Bone marrow (tissue), 2 donors: ENCODE data around the gene AHCYL1.
A peak's percentile ranks its signal among the peaks of the same experiment; 100 is the strongest.

Experiments used
- DNase-seq, 2 donors: peaks; one replicate each; lab custom pipeline; 2025; lab: John Stamatoyannopoulos, UW

Gene AHCYL1

GRCh38 chr1:110038271-110038670 lies 53.7 kb downstream of the AHCYL1 start:
- DNase-seq: no peak

- DNase-seq: no peak
Measured at GRCh38 chr1:110039641-110040040, 55.1 kb downstream of the AHCYL1 start.

GRCh38 chr1:110040548-110040947 lies 56.0 kb downstream of the AHCYL1 start:
- DNase-seq: no peak

GRCh38 chr1:110043016-110043415 lies 58.5 kb downstream of the AHCYL1 start:
- DNase-seq: no peak

- DNase-seq: no peak
Measured at GRCh38 chr1:110047463-110047862, 62.9 kb downstream of the AHCYL1 start.

DNA sequence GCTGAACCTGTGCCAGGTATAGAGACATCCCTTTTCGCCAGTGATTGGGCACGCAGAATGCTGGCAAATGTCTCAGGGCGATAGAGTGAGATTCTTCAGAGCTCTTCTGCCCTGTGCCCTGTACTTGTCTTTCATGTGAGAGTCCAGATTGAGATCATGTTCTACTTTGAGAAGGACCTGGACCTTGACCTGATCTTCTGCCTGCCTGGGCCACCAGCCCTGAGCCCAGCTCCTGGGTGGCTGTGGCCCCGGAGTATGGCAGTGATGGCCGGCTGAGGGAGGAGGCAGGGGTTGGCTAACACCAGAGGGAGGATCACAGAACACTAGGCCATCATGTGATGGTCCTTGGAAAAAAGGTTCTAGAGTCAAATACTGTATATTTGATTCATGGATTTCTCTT lies 63.7 kb downstream of the AHCYL1 start:
- DNase-seq: no peak

DNA sequence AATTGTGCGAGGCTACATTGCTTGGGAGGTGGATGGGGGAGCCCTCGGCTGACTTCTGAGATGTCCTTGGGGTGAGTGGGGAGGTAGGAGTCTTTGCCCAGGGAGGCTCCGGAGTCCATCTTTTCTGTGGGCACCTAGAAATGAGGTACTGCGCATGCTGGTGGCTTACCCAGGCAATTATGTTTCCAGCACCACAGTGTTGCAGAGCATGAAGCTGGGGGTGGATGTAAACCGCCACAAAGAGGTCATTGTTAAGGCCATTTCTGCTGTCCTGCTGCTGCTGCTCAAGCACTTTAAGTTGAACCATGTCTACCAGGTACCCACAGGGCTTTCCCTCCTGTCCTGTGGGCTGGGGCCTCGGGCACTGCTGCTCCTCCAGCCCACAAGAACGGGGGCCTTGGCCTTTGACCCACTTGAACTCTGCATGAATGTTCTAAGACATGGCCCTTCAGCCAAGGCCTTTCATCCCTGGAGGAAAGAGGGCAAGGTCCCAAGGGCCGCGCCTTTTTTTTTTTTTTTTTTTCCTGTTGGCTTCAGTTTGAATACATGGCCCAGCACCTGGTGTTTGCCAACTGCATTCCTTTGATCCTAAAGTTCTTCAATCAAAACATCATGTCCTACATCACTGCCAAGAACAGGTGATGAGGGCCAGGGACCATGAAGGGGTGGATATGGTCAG lies 64.5 kb downstream of the AHCYL1 start:
- DNase-seq: no peak

- DNase-seq: no peak
Measured at GRCh38 chr1:110049801-110050601, 65.4 kb downstream of the AHCYL1 start.

DNA sequence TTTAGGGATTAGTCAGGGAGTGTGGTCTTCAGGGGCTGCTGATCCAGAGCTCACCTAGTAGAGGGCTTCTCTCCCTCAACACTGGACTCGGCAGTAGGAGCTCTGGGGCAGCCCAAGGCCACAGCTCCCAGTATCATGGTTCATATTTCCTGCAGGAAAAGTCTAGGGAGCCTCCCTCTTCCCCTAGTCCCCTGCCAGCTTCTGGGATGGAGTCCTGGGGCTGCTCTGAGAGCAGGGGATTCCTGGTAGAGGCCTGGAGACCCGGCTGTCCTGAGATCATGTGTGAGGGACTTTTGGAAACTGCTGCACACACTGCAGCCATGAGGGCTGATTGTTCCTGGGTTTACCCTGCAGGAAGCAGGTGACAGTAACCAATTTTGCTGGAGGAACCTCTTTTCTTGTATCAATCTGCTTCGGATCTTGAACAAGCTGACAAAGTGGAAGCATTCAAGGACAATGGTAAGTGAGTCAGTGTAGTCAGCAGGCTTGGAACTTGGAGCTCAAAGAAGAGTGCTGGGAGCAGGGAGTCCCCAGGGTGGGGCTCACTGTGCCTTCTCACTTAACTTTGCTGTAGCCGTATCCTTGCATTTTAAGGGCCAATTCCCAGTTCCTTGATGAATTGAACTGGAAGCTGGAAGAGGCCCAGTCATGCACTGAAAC lies 66.2 kb downstream of the AHCYL1 start:
- no peak for DNase-seq

GRCh38 chr1:110051262-110051648 lies 66.7 kb downstream of the AHCYL1 start:
- DNase-seq: no peak

DNA sequence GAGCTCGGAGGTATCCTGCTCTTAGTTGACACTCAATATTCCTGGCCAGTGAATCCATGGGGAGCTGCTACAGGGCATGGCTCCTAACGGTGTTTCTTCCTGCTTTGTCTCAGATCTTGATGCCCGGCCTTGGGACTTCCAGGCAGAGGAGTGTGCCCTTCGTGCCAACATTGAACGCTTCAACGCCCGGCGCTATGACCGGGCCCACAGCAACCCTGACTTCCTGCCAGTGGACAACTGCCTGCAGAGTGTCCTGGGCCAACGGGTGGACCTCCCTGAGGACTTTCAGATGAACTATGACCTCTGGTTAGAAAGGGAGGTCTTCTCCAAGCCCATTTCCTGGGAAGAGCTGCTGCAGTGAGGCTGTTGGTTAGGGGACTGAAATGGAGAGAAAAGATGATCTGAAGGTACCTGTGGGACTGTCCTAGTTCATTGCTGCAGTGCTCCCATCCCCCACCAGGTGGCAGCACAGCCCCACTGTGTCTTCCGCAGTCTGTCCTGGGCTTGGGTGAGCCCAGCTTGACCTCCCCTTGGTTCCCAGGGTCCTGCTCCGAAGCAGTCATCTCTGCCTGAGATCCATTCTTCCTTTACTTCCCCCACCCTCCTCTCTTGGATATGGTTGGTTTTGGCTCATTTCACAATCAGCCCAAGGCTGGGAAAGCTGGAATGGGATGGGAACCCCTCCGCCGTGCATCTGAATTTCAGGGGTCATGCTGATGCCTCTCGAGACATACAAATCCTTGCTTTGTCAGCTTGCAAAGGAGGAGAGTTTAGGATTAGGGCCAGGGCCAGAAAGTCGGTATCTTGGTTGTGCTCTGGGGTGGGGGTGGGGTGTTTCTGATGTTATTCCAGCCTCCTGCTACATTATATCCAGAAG lies 69.2 kb downstream of the AHCYL1 start:
- peak; percentile 11 to 21 for DNase-seq

DNA sequence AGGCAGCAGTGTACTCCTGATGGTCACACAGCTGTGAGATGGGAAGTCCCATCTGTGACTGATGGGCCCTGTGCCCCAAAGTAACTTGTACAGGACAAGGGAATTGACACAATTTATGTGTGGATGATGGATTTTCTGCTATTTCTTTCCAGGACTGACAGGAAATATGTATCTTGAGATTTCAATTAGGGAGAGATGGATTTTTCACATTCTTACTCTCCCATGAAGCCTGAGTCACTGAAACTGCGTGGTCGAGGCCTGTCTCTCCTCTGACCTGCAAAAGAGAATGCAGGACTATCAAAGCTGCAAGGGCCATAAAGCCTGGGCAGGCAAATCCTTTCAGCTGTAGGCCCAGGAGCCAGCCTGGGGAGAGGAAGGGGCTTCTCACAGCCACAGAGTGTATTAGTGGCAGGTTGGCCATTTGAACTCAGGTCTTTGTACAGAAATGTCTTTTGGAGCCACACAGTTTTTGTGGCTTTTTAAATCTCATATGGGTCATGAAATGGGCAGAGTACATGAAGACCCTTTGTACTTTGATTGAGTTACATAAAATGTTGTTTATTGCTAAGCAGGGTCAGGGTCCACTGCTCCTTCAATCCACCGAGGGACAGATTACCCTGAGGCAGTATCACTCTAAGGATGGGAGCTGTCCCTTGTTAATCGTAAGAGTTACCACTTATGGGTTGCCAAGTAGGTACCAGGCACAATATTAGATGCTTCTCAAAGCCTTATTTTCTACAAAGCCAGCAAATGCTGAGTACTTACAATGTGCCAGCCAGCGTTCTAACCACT lies 71.1 kb downstream of the AHCYL1 start:
- no peak for DNase-seq

- DNase-seq: no peak
Measured at GRCh38 chr1:110056285-110056683, 71.7 kb downstream of the AHCYL1 start.

DNA sequence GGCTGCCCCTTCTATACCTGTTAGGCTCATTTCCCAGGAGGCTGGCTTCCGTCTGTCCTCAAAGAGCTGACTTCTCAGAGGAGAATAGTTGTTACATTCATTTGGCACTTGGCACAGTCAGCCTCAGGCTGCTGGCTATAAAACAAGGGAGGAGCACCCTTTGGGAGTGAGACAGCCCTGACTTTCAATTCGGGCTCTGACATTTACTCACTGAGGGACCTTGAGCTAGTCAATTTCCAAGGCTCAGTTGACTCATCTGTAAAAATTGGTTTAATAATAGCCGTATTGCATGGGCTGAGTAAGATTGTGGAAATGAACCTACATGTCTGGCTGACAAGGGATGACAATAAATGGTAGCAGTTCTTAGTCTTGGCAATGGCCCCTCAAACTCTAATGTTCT lies 72.2 kb downstream of the AHCYL1 start:
- DNase-seq: no peak

GRCh38 chr1:110057963-110058518 lies 73.5 kb downstream of the AHCYL1 start:
- no peak for DNase-seq

GRCh38 chr1:110058591-110058990 lies 74.0 kb downstream of the AHCYL1 start:
- DNase-seq: no peak

DNA sequence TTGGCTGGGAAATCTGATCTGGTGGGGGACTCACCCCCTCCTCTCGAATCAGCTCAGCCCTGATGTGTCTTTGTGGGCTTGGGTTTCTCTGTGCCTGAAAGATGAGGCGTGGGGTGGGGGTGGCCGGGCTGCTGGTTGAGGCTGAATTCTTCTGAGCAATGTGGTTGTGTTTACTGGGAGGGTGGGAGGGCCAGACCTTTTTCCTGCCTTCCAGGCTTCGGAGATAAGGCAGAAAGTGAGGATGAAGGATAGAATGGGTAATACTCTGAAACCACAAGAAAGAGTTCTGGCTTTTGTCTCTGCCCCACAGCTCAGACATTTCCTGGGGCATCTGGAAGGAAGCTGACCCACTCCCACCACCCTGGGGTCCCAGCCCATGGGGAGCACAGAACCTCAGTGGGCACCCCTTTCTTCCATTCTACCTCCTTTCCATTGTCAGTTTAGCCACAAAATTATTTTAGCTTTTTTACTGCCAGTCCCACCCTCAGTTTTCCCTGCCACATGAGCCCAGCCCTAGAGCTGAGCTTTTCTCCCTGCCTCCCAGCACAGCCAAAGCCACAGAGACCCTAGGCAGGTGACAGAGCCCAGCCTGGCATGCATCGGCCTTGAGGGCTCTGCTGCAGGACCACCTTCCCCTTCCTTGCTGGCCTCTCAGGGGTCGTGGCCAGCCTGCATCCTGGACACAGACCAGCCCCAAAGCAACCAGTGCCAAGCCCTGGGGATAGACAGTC lies 74.7 kb downstream of the AHCYL1 start:
- DNase-seq: no peak

DNA sequence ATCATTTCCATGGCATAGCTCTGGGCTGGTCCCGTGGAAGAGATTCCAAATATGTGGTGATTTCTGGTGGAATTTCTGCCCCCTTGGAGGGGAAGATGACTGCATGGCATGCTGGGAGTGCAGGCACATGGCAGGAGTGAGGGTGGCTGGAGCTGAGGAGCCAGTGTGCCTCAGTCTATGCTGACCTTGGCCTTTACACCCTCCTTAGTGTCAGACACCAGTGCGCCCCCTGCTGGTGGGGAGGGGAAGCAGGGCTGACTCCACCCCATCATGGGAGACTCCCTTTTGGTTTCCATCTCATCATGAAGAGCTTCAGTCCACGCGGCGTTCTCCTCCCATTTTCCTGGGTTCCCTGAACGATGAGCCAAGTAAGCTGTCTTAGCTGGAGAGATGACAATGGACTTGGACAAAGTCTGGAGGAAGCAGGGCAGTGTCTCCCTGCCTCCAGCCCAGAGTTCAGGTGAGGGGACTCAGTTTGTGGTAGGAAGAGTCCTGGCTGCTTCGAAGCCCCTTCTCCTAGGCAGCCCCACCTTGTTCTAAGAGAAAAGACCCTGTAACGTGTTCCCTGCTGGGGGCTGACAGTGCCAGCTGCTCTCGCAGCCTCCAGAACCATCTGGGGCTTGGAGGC lies 75.6 kb downstream of the AHCYL1 start:
- peak; percentile 12 to 15 for DNase-seq

DNA sequence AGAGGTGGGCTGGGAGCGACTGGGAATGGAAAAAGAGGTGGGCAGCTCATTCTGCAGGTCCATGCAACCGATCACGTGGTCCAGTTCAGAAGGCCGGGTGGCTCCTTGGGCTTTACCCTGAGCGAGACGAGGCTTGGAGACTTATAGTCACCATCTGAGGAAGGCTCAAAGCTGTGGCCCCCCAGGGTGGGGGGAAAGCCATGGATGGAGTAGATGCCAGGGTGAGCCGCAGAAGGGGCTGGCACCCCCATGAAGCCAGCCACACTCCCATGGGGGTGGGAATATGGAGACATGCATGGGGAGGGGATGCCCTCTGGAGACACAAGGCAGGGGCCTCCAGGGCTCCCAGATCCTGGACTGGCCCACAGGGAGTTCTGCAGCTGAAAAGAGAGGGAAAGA lies 76.1 kb downstream of the AHCYL1 start:
- DNase-seq: no peak

DNA sequence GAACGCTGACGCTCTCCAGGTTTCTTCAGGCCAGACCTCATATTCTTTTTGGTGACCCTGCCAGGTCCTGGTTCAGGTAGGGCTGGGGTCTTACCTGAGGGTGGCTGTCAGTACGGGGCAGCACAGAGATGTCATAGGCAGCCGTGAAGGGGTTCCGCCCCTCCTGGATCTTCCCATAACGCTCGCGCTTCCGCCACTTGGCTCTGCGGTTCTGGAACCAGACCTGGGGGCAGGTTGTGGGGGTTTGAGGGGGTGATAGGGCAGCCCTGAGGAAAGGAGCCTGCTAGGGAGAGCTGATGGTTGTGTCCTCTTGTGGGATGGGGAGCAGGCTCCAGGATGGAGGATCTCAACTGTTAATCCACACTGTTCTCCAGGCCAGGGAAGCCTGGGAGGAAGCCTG lies 76.8 kb downstream of the AHCYL1 start:
- no peak for DNase-seq
